Measurements from ENCODE around the gene SLC9C1.
A peak's percentile ranks its signal among the peaks of the same experiment; 100 is the strongest.

The SLC9C1 gene

GRCh38 chr3:112119962-112120836, 173.8 kb downstream of the SLC9C1 start:
- no peak for DNase-seq (ENCODE audit: low spot score)
- in situ Hi-C loops (cut with MboI; ENCODE audit: low sequenced_read_pairs, unreplicated experiment): loop anchor here (10.0 kb wide), 1 partner anchor 375 kb away; the partner anchor contains the start of gene BTLA
- TF ChIP-seq CTCF (IDR thresholded peaks at IDR 0.05; ENCODE audit: borderline replicate concordance, control extremely low read depth, extremely low read depth, insufficient read depth, missing control alignments): no peak

- no peak for DNase-seq (ENCODE audit: low spot score)
- in situ Hi-C loops (cut with MboI; ENCODE audit: low sequenced_read_pairs, unreplicated experiment): loop anchor here (10.0 kb wide), 1 partner anchor 377 kb away; the partner anchor contains the start of gene BTLA
- peak; percentile 13 for TF ChIP-seq CTCF (IDR thresholded peaks at IDR 0.05; ENCODE audit: borderline replicate concordance, control extremely low read depth, extremely low read depth, insufficient read depth, missing control alignments)
These were observed 176.0 kb downstream of the SLC9C1 start for GRCh38 chr3:112117841-112118571.

GRCh38 chr3:112117415-112117814, 176.6 kb downstream of the SLC9C1 start:
- in situ Hi-C loops (cut with MboI; ENCODE audit: low sequenced_read_pairs, unreplicated experiment): loop anchor here (10.0 kb wide), 1 partner anchor 377 kb away; the partner anchor contains the start of gene BTLA
- TF ChIP-seq CTCF (IDR thresholded peaks at IDR 0.05; ENCODE audit: borderline replicate concordance, control extremely low read depth, extremely low read depth, insufficient read depth, missing control alignments): no peak
- no peak for DNase-seq (ENCODE audit: low spot score)

- no peak for TF ChIP-seq CTCF (IDR thresholded peaks at IDR 0.05; ENCODE audit: borderline replicate concordance, control extremely low read depth, extremely low read depth, insufficient read depth, missing control alignments)
These were observed 177.2 kb downstream of the SLC9C1 start for GRCh38 chr3:112116748-112117186.

GRCh38 chr3:112115806-112116383, 178.1 kb downstream of the SLC9C1 start:
- no peak for TF ChIP-seq CTCF (IDR thresholded peaks at IDR 0.05; ENCODE audit: borderline replicate concordance, control extremely low read depth, extremely low read depth, insufficient read depth, missing control alignments)
- DNase-seq (ENCODE audit: low spot score): no peak
- in situ Hi-C loops (cut with MboI; ENCODE audit: low sequenced_read_pairs, unreplicated experiment): loop anchor here (10.0 kb wide), 1 partner anchor 379 kb away; the partner anchor contains the start of gene BTLA

More at GRCh38 chr3:112116748-112117186, 177.2 kb downstream of the SLC9C1 start:
- in situ Hi-C loops (cut with MboI; ENCODE audit: low sequenced_read_pairs, unreplicated experiment): loop anchor here (10.0 kb wide), 1 partner anchor 378 kb away; the partner anchor contains the start of gene BTLA
- DNase-seq (ENCODE audit: low spot score): no peak
